Duodenal mucosa (tissue), 2 donors: ENCODE measurements around the gene COPG1.
"Not testable (repeated sequence)": the region's sequence is repeated elsewhere in the genome, so short reads cannot be mapped to it uniquely, and the experiment has no call there.

Source experiments
- H3K27ac ChIP-seq: one replicate; pipeline ENCODE4 v1.7.0; 2013; ENCODE audit warnings: low read depth, low read length
- H3K27me3 ChIP-seq, 2 donors: one replicate each; pipeline ENCODE4 v1.7.0; 2013; ENCODE audit warnings: low read length in 2 of 2, control low read depth in 1 of 2; ENCODE audit not compliant: insufficient read depth in 2 of 2, control insufficient read depth in 1 of 2
- H3K36me3 ChIP-seq, 2 donors: one replicate each; pipeline ENCODE4 v1.7.0; 2013; ENCODE audit warnings: low read length in 2 of 2, control low read depth in 1 of 2; ENCODE audit not compliant: insufficient read depth in 2 of 2, control insufficient read depth in 1 of 2
- H3K4me1 ChIP-seq, 2 donors: one replicate each; pipeline ENCODE4 v1.7.0; 2013; ENCODE audit warnings: low read length in 2 of 2, control low read depth in 1 of 2; ENCODE audit not compliant: insufficient read depth in 2 of 2, control insufficient read depth in 1 of 2
- H3K4me3 ChIP-seq, 2 donors: one replicate each; pipeline ENCODE4 v1.7.0; 2013; ENCODE audit warnings: low read length in 2 of 2, low read depth in 1 of 2
- H3K9ac ChIP-seq, 2 donors: one replicate each; pipeline ENCODE4 v1.7.0; 2013; ENCODE audit warnings: low read length in 2 of 2, low read depth in 1 of 2
- H3K9me3 ChIP-seq, 2 donors: one replicate each; pipeline ENCODE4 v1.7.0; 2013; ENCODE audit warnings: low read length in 2 of 2, control low read depth in 1 of 2; ENCODE audit not compliant: control insufficient read depth in 1 of 2

The COPG1 gene, protein sequence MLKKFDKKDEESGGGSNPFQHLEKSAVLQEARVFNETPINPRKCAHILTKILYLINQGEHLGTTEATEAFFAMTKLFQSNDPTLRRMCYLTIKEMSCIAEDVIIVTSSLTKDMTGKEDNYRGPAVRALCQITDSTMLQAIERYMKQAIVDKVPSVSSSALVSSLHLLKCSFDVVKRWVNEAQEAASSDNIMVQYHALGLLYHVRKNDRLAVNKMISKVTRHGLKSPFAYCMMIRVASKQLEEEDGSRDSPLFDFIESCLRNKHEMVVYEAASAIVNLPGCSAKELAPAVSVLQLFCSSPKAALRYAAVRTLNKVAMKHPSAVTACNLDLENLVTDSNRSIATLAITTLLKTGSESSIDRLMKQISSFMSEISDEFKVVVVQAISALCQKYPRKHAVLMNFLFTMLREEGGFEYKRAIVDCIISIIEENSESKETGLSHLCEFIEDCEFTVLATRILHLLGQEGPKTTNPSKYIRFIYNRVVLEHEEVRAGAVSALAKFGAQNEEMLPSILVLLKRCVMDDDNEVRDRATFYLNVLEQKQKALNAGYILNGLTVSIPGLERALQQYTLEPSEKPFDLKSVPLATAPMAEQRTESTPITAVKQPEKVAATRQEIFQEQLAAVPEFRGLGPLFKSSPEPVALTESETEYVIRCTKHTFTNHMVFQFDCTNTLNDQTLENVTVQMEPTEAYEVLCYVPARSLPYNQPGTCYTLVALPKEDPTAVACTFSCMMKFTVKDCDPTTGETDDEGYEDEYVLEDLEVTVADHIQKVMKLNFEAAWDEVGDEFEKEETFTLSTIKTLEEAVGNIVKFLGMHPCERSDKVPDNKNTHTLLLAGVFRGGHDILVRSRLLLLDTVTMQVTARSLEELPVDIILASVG

DNA sequence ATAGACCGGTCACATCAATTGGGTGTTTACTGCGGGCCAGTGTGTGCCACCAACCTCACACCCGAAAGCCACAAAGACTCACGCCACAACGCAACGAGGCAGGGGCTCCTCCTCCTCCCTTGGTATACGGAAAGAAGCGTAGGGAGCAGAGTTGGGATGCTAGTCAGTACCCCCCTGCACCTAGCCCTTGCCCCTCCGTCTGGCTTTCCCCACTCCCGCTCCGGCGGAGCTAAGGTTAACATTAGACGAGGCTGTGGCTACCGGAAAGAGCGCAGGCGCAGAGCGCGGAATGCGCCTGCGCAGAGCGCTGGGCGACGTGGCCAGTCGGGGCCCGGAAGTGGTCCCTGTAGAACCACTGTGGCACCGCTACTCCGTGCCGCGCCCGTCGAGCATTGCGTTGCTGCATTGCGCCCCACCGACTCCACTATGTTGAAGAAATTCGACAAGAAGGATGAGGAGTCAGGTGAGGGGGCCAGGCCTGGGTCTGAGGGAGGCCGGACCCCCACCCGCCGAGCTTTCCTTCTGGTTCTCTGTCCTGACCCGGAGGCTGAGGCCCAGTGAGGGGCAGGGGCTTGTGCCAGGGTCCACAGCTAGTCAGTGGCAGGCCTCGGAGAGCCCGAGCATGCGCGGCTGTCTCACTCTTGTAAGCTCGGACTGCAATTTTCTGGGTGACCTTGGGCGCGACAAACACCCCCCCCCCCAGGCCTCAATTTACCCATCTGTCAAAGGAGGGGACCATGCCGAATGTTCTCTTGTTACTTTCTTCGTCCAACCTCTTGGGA, at the start of gene COPG1:
Gene COPG1 (plus strand): TSS at position 323 of the 782 bp plus-strand sequence. CDS start 104 bp downstream, at position 427.
- Histone ChIP-seq H3K4me3 (peak within 1 kb of the TSS; percentile 97 to 98), H3K27me3 (no peaks in the 10 kb centered on the region), H3K4me1 (peaks cover 14 to 23% of the 10 kb centered on the region in 2 donors), H3K27ac (peak within 1 kb of the TSS; percentile 90), H3K9ac (peak within 1 kb of the TSS; percentile 91 to 98), H3K36me3 (peaks cover 21 to 26% of the 10 kb centered on the region in 2 donors), H3K9me3 (no peaks in the 10 kb centered on the region)

DNA sequence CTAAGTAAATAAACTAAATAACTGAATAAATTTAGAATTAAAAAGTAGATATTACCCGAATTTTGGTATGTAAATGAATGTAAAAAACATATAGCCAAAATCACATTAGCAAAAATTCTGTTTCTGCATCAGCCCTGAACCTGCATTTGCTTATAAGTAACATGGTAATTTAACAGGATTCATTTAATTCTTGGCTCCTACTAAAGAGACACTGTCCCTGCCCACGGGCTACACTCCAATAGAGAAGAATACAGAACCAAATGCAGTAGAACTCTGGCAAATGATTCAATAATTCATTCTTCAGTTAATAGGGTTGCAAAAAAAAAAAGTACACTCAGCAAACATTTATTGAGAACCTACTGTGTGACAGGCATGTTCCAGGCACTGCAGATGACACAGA, 44.9 kb upstream of the COPG1 start:
- no peak overlapping the region for H3K9ac ChIP-seq
- no peaks in the 10 kb centered on the region for H3K9me3 ChIP-seq
- H3K36me3 ChIP-seq, result no peaks in the 10 kb centered on the region
- no peaks in the 10 kb centered on the region for H3K27me3 ChIP-seq
- no peak overlapping the region for H3K4me3 ChIP-seq
- no peaks in the 10 kb centered on the region for H3K4me1 ChIP-seq
- H3K27ac ChIP-seq, result no peak overlapping the region

DNA sequence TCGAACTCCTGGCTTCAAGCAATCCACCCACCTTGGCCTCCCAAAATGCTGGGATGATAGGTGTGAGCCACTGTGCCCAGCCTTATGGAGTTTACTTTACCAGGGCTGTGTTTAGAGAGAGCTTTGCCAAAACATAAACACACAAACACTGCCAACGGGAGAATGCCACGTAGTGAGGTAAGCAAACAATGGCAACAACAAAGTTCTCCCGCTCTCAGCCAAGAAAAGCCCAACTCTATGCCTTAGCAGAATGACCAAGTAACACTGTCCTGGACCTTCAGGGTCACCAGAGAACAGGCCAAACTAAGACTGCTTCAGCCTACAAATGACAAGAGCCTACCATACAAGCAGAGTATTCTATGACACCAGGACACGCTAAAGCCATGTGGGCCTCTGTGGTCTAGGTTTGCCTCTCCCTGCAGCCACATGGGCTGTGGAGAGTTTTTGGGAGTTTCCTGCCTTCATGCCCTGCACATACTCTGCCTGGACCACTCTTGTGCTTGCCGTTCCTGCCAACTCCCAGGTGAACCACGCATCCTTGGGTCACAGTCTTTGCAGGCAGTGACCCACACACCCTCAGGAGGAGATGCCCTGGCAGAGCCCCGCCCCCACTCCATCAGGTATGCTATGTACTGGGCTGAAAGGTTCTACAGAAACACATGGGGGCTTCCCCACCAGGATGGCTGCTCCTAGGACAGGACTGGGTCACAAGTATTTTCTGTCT, 44.1 kb upstream of the COPG1 start:
- Histone ChIP-seq H3K4me1 (no peaks in the 10 kb centered on the region), H3K36me3 (no peaks in the 10 kb centered on the region), H3K27ac (no peak overlapping the region), H3K9me3 (no peaks in the 10 kb centered on the region), H3K9ac (no peak overlapping the region), H3K27me3 (no peaks in the 10 kb centered on the region), H3K4me3 (no peak overlapping the region)

DNA sequence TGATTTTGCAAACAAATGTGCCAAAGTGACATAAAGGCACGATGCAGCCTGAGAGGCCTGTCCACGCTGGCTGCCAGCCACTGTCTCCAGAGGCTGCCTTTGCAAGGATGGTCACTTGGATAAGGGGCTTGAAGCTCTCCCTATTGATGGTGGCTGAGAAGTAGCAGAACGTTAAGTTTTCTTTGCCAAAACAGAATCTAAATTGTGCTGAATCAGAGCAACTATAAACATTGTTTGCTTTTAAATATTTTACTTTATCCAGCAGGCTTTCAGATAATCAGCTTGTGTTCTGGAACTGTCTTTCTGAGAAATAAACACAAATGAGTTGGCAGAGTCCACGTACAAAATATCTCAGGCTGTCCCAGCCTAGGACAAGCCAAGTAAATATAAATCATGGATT, 41.9 kb upstream of the COPG1 start:
- H3K9me3 ChIP-seq, result no peaks in the 10 kb centered on the region
- H3K27me3 ChIP-seq, result no peaks in the 10 kb centered on the region
- H3K36me3 ChIP-seq, result no peaks in the 10 kb centered on the region
- H3K4me3 ChIP-seq, result no peak overlapping the region
- H3K9ac ChIP-seq, result no peak overlapping the region
- H3K27ac ChIP-seq, result no peak overlapping the region
- H3K4me1 ChIP-seq, result no peaks in the 10 kb centered on the region

DNA sequence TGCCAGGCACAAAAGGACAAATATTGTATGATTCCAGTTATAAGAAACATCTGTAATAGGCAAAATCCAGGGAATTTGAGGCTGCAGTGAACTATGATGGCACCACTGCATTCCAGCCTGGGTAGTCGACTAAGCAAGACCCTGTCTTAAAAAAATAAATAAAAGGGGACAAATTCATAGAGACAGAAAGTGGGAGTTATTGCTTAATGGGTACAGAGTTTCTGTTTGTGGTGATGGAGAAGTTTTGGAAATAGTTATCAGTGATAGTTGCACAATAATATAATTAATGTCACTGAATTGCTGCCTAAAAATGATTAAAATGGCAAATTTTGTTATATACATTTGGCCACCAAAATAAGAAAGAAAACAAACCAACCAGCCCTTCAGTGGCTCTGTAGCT, 38.1 kb upstream of the COPG1 start:
- H3K27me3 ChIP-seq, result no peaks in the 10 kb centered on the region
- no peaks in the 10 kb centered on the region for H3K36me3 ChIP-seq
- no peaks in the 10 kb centered on the region for H3K4me1 ChIP-seq
- H3K4me3 ChIP-seq, result no peak overlapping the region
- H3K27ac ChIP-seq, result no peak overlapping the region
- H3K9me3 ChIP-seq, result no peaks in the 10 kb centered on the region
- no peak overlapping the region for H3K9ac ChIP-seq

DNA sequence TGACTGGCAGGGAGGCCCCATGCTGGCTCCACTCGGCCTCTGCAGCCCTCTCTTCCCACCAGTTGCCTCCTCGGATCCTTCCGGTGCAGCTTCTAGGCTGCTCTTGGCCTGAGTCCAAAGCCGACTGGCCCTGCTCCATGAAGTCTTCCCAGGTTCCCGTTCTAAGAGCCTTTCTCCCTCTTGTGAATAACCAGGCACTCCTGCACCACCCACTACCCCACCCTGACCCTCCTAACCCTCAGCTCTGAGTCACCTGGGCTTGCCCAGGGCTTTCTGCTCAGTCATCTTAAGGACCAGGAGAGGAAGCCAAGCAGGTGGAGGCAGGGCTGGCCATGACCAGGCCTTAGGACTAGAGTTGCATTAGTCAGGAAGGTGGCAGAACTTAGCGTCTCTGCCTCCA, 37.6 kb upstream of the COPG1 start:
- H3K9me3 ChIP-seq, result no peaks in the 10 kb centered on the region
- H3K9ac ChIP-seq, result no peak overlapping the region
- no peaks in the 10 kb centered on the region for H3K27me3 ChIP-seq
- no peaks in the 10 kb centered on the region for H3K4me1 ChIP-seq
- H3K27ac ChIP-seq, result no peak overlapping the region
- no peak overlapping the region for H3K4me3 ChIP-seq
- no peaks in the 10 kb centered on the region for H3K36me3 ChIP-seq

DNA sequence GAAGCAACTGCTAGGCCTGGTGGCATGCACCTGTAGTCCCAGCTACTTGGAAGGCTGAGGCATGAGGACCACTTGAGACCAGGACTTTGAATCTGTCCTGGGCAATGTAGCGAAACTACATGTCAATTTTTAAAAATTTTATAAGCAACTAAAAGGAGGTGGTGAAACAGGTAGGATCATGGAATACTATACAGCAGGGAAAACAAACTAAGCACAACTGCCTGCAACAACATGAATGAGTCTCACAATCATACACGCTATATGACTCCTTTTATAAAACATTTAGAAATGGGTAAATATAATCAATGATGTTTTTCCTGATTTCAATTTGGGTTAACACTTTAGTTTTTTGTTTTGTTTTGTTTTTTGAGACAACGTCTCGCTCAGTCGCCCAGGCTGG, 36.2 kb upstream of the COPG1 start:
- H3K27me3 ChIP-seq, result no peaks in the 10 kb centered on the region
- H3K9me3 ChIP-seq, result no peaks in the 10 kb centered on the region
- H3K27ac ChIP-seq, result no peak overlapping the region
- H3K4me1 ChIP-seq, result no peaks in the 10 kb centered on the region
- H3K4me3 ChIP-seq, result no peak overlapping the region
- no peaks in the 10 kb centered on the region for H3K36me3 ChIP-seq
- H3K9ac ChIP-seq, result no peak overlapping the region

DNA sequence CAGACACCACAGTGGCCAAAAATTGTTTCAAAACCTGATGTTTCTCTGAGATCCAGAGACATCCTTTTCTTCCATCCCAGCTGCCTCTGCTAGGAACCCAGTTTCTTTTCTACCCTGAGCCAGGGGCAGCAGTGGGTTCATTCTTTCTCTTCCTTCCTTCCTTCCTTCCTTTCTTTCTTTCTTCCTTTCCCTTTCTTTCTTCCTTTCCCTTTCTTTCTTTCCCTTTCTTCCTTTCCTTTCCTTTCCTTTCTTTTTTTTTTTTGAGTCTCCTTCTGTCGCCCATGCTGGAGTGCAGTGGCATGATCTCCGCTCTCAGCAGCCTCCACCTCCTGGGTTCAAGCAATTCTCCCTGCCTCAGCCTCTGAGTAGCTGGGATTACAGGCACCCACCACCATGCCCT, 30.7 kb upstream of the COPG1 start:
- Histone ChIP-seq H3K27me3 (no peaks in the 10 kb centered on the region), H3K4me3 (no peak overlapping the region), H3K9ac (no peak overlapping the region), H3K9me3 (no peaks in the 10 kb centered on the region), H3K36me3 (no peaks in the 10 kb centered on the region), H3K27ac (no peak overlapping the region), H3K4me1 (no peaks in the 10 kb centered on the region)

DNA sequence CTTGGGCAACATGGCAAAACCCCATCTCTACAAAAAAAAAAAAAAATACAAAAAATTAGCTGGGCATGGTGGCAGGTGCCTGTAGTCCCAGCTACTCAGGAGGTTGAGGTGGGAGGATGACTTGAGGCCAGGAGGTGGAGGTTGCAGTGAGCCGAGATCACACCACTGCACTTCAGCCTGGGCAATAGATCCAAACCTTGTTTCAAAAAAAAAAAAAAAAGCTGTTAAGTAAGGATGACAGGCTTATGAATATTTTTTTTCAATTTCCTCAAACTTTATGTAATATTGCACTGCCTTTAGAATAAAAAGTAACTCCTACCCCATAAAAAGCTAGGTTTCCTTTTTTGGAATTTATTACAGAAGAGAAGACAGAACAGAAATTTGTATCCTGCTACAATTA, 25.0 kb upstream of the COPG1 start:
- not testable (repeated sequence) for H3K27ac ChIP-seq, H3K27me3 ChIP-seq, H3K9me3 ChIP-seq, H3K4me3 ChIP-seq, H3K36me3 ChIP-seq
- H3K9ac ChIP-seq, result peak overlapping the region; percentile 16 to 69
- H3K4me1 ChIP-seq, result peaks cover 12 to 23% of the 10 kb centered on the region in 2 donors
